Esophagus muscularis mucosa (tissue), 4 donors: ENCODE data around the gene TCERG1L. TPM values are rescaled to one million over a fixed set of nuclear protein-coding genes. Genes with fewer than 3 reads are reported as not detected.

Experiments
- DNase-seq: peaks from one replicate; pipeline ENCODE4 v3.0.0-alpha.2; 2017; ENCODE audit errors: extremely low spot score
- H3K27ac ChIP-seq, 4 donors: fragments of 200-600 bp; sonication (generic); replicated peaks in 1 of 4; 1 replicate in 3 of 4; 2 replicates in 1 of 4; pipeline ENCODE4 v1.5.1; 2016 to 2019; ENCODE audit warnings: mild to moderate bottlenecking in 1 of 4
- H3K27me3 ChIP-seq, 4 donors: fragments of 200-600 bp; sonication (generic); one replicate each; pipeline versions ENCODE4 v1.5.1 to v1.6.0; 2016 to 2019
- H3K36me3 ChIP-seq, 4 donors: fragments of 200-600 bp; sonication (generic); one replicate each; pipeline ENCODE4 v1.5.1; 2016 to 2019
- H3K4me1 ChIP-seq, 4 donors: fragments of 200-600 bp; sonication (generic); one replicate each; pipeline ENCODE4 v1.5.1; 2016 to 2019
- H3K4me3 ChIP-seq, 4 donors: fragments of 200-600 bp; sonication (generic); 1 replicate in 2 of 4; 2 replicates in 2 of 4; pipeline ENCODE4 v1.5.1; 2016 to 2019; ENCODE audit warnings: mild to moderate bottlenecking in 4 of 4, moderate library complexity in 1 of 4
- H3K9me3 ChIP-seq, 4 donors: fragments of 200-600 bp; sonication (generic); 1 replicate in 3 of 4; 2 replicates in 1 of 4; pipeline ENCODE4 v1.5.1; 2016 to 2019
- CTCF ChIP-seq, 3 experiments: fragments of 200-600 bp in 2 of 3; fragments of 450-650 bp in 1 of 3; sonication (generic) in 2 of 3; IDR thresholded peaks; one replicate each; pipeline ENCODE4 v1.5.1; 2017 to 2019; ENCODE audit warnings: antibody characterized with exemption in 3 of 3, mild to moderate bottlenecking in 2 of 3, moderate library complexity in 1 of 3
- EP300 ChIP-seq: sonication (generic); formaldehyde crosslinking; IDR thresholded peaks from one replicate; pipeline ENCODE4 v1.6.1; 2017; ENCODE audit warnings: antibody characterized with exemption
- POLR2A ChIP-seq: fragments of 450-650 bp; IDR thresholded peaks from one replicate; pipeline ENCODE4 v1.6.1; 2017; ENCODE audit warnings: antibody characterized with exemption, moderate library complexity, mild to moderate bottlenecking, low read depth
- POLR2AphosphoS5 ChIP-seq, 2 donors: sonication (generic); formaldehyde crosslinking; IDR thresholded peaks; one replicate each; pipeline ENCODE4 v1.6.1; 2017; ENCODE audit warnings: antibody characterized with exemption in 2 of 2
- WGBS: methylation state at CpG from one replicate; pipeline ENCODE4 v1.1.5; 2018; 5-methylcytosine and 5-hydroxymethylcytosine counted together
- intact Hi-C: fragments of 100-400 bp; cut with DNase I; formaldehyde crosslinking; loops from one replicate; pipeline ENCODE4 v1.15.1; 2023
- total RNA-seq, 4 donors: library from RNA; depleted of rRNA; stranded (reverse); fragments of >200 nt; gene quantifications; one replicate each; pipeline versions ENCODE4 v1.1.0 to v1.2.1, GENCODE V29; 2016

TCERG1L gene
- total RNA-seq, 4 donors from 2014 or later: not detected

GRCh38 chr10:131127138-131127589, 184.4 kb downstream of the TCERG1L start:
- Histone ChIP-seq H3K27ac (no peak overlapping the region), H3K9me3 (peaks cover 0 to 9% (median 0%) of the 10 kb centered on the region in 4 donors), H3K36me3 (no peaks in the 10 kb centered on the region), H3K27me3 (peaks cover 0 to 43% (median 3%) of the 10 kb centered on the region in 4 donors), H3K4me3 (no peak overlapping the region), H3K4me1 (peaks cover 4 to 12% (median 5%) of the 10 kb centered on the region in 4 donors)
- 52% methylated on average over 7 of the region's 9 CpGs for WGBS
- TF ChIP-seq POLR2A (no peak), EP300 (no peak)
- intact Hi-C loops: no loop called here
- no peak for DNase-seq

GRCh38 chr10:131126321-131127137, 185.0 kb downstream of the TCERG1L start:
- Histone ChIP-seq H3K9me3 (peaks cover 0 to 9% (median 0%) of the 10 kb centered on the region in 4 donors), H3K4me1 (peaks cover 0 to 6% (median 0%) of the 10 kb centered on the region in 4 donors)
- no peak for DNase-seq

GRCh38 chr10:131125511-131126225, 185.9 kb downstream of the TCERG1L start:
- Histone ChIP-seq H3K36me3 (no peaks in the 10 kb centered on the region), H3K4me1 (no peaks in the 10 kb centered on the region), H3K9me3 (peaks cover 0 to 9% (median 0%) of the 10 kb centered on the region in 4 donors), H3K27ac (no peak overlapping the region), H3K4me3 (no peak overlapping the region), H3K27me3 (peaks cover 0 to 43% (median 3%) of the 10 kb centered on the region in 4 donors)
- WGBS: 68% methylated on average over 6 of the region's 10 CpGs
- TF ChIP-seq POLR2AphosphoS5 (IDR thresholded peaks at IDR 0.05) (no peak), EP300 (no peak), CTCF (IDR thresholded peaks at IDR 0.05) (no peak), POLR2A (no peak)
- intact Hi-C loops: no loop called here
- DNase-seq: no peak

More at GRCh38 chr10:131126321-131127137, 185.0 kb downstream of the TCERG1L start:
- no peak overlapping the region for H3K27ac ChIP-seq
- no peak overlapping the region for H3K4me3 ChIP-seq
- TF ChIP-seq POLR2A (no peak), POLR2AphosphoS5 (IDR thresholded peaks at IDR 0.05) (no peak), EP300 (no peak), CTCF (IDR thresholded peaks at IDR 0.05) (no peak)
- intact Hi-C loops: no loop called here
- H3K27me3 ChIP-seq: peaks cover 0 to 43% (median 3%) of the 10 kb centered on the region in 4 donors
- H3K36me3 ChIP-seq: no peaks in the 10 kb centered on the region
- 74% methylated on average over 9 of the region's 14 CpGs for WGBS

- peaks cover 0 to 41% (median 3%) of the 10 kb centered on the region in 4 donors for H3K27me3 ChIP-seq
- H3K36me3 ChIP-seq: no peaks in the 10 kb centered on the region
- H3K9me3 ChIP-seq: peaks cover 0 to 9% (median 0%) of the 10 kb centered on the region in 4 donors
- no peak overlapping the region for H3K27ac ChIP-seq
- no peaks in the 10 kb centered on the region for H3K4me1 ChIP-seq
- intact Hi-C loops: no loop called here
- TF ChIP-seq POLR2AphosphoS5 (IDR thresholded peaks at IDR 0.05) (no peak), POLR2A (no peak), EP300 (no peak), CTCF (IDR thresholded peaks at IDR 0.05) (no peak)
- DNase-seq: no peak
- H3K4me3 ChIP-seq: no peak overlapping the region
Measured at GRCh38 chr10:131124945-131125344, 186.6 kb downstream of the TCERG1L start.

GRCh38 chr10:131123496-131123895, 188.0 kb downstream of the TCERG1L start:
- H3K27ac ChIP-seq: no peak overlapping the region
- 98% methylated on average over 5 of the region's 11 CpGs for WGBS
- intact Hi-C loops: no loop called here
- DNase-seq: no peak
- no peaks in the 10 kb centered on the region for H3K36me3 ChIP-seq
- H3K9me3 ChIP-seq: peaks cover 0 to 9% (median 0%) of the 10 kb centered on the region in 4 donors
- TF ChIP-seq EP300 (no peak), CTCF (IDR thresholded peaks at IDR 0.05) (no peak), POLR2AphosphoS5 (IDR thresholded peaks at IDR 0.05) (no peak), POLR2A (no peak)
- H3K4me1 ChIP-seq: no peaks in the 10 kb centered on the region
- H3K4me3 ChIP-seq: no peak overlapping the region
- H3K27me3 ChIP-seq: peaks cover 0 to 37% (median 3%) of the 10 kb centered on the region in 4 donors
